ENCODE measurements around the gene CDH22. TPM values are rescaled to one million over a fixed set of nuclear protein-coding genes. Genes with fewer than 3 reads are reported as not detected.

The CDH22 gene
- total and polyA plus RNA-seq, 10 of the 15 experiments (the other 5 are each of a cell fraction or from before 2014, with no cell fraction given): not detected

DNA sequence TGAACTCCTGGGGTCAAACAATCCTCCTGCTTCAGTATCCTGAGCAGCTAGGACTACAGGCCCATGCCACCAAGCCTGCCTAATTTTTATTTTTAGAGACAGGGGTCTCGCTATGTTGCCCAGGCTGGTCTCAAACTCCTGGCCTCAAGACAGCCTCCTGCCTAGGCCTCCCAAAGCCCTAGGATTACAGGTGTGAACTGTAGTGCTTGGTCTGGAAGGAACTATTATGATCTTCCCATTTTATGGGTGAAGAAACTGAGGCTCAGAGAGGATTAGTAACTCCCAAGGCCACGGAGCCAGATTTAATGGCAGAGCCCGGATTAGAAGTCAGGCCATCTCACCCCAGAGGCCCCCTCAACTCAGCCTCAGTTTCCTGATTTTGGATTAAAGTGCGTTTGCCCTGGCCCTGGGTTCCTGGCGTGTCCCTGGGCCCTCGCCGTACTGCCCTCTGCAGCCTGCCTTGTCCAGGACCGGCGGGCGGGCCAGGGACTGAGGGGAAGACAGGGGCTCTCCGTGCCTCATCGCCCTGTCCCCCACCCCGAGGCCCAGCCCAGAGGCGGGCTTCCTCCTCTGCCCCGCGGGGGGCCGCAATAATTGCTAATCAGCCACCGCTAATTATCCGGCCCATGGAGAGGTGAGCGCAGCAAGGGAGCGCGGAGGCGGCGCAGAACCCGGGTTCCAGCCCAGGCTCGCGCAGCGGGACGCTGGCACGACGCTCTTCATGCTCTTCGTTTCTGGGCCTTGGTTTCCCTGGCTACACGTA lies 155.3 kb downstream of the CDH22 start:
- SMC1A ChIA-PET (ENCODE audit: uncharacterized antibody, unreplicated experiment): interaction anchor here (1.2 kb wide), 1 partner anchor 67 kb away, joined by 3 read pairs; no protein-coding TSS in a partner anchor
- 41% methylated on average over 33 of the region's 33 CpGs for WGBS (ENCODE audit: insufficient coverage, insufficient replicate concordance, low lambda C conversion rate, missing lambda C conversion rate)
- H2AFZ ChIP-seq (ENCODE audit: control insufficient read depth, low read depth, low read length): no peak overlapping the region
- POLR2A ChIA-PET: no interaction called here
- H3K4me1 ChIP-seq (ENCODE audit: control insufficient read depth, insufficient read depth, low read length): no peaks in the 10 kb centered on the region
- RAD21 ChIA-PET (ENCODE audit: unreplicated experiment): no interaction called here
- H3K4me2 ChIP-seq (ENCODE audit: control insufficient read depth, insufficient read depth): no peak overlapping the region
- H3K27ac ChIP-seq (ENCODE audit: control insufficient read depth, insufficient read depth): no peak overlapping the region
- no peaks in the 10 kb centered on the region for H3K79me2 ChIP-seq (ENCODE audit: control insufficient read depth, insufficient read depth, low read length)
- no peak overlapping the region for H3K9ac ChIP-seq (ENCODE audit: control insufficient read depth, insufficient read depth, low read length)
- intact Hi-C loops (cut with micrococcal nuclease; ENCODE audit: unreplicated experiment): no loop called here
- no peaks in the 10 kb centered on the region for H4K20me1 ChIP-seq (ENCODE audit: control insufficient read depth, insufficient read depth)
- CTCF ChIA-PET: interaction anchor here (0.8 to 1.7 kb wide), 6 partner anchors 20 to 131 kb away, joined by 3 to 8 read pairs (median 4); no protein-coding TSS in a partner anchor
- DNase-seq (ENCODE audit: low read depth, low spot score) (no peak), FAIRE-seq (no peak), ATAC-seq (no peak)
- H3K27me3 ChIP-seq (replicated peaks in 1 of 2; ENCODE audit: control insufficient read depth in 2 of 2, insufficient read depth in 2 of 2, low read length in 1 of 2): peaks cover 0 to 3% of the 10 kb centered on the region in 2 experiments; a peak in 2 of 4 replicates
- no TSS peak for BruUV-seq (replicated peaks)
- H3K9me3 ChIP-seq (replicated peaks; ENCODE audit: control insufficient read depth, insufficient read depth, low read length): no peaks in the 10 kb centered on the region
- no peak overlapping the region for H3K4me3 ChIP-seq
- no peaks in the 10 kb centered on the region for H3K36me3 ChIP-seq (ENCODE audit: control insufficient read depth in 2 of 2, insufficient read depth in 2 of 2, low read length in 1 of 2)
- TF ChIP-seq, protein P1, sequence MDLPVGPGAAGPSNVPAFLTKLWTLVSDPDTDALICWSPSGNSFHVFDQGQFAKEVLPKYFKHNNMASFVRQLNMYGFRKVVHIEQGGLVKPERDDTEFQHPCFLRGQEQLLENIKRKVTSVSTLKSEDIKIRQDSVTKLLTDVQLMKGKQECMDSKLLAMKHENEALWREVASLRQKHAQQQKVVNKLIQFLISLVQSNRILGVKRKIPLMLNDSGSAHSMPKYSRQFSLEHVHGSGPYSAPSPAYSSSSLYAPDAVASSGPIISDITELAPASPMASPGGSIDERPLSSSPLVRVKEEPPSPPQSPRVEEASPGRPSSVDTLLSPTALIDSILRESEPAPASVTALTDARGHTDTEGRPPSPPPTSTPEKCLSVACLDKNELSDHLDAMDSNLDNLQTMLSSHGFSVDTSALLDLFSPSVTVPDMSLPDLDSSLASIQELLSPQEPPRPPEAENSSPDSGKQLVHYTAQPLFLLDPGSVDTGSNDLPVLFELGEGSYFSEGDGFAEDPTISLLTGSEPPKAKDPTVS (IDR thresholded peaks at IDR 0.05; ENCODE audit: low read depth, low read length): no peak
- in situ Hi-C loops (cut with MboI): no loop called here

DNA sequence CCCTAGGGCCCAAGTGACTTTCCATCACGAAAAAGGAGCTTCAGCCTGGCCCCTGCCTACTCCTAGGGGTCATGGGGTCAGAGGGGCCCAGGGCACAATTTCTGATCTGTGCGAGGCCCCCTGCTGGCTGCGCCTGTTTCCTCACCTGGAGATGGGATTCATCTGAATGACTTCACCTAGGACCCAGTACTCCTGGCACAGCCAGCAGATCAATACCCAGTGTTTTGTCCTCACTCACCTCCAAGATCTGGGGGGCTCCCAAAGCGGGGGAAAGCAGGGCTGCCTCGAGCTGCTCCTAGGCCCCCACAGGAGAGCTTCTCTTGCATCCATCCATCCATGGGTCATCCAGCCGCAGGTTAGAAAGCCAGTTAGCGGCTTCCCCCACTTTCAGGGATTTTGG lies 156.4 kb downstream of the CDH22 start:
- no peak for FAIRE-seq
- H2AFZ ChIP-seq (ENCODE audit: control insufficient read depth, low read depth, low read length): no peak overlapping the region
- intact Hi-C loops (cut with micrococcal nuclease; ENCODE audit: unreplicated experiment) (no loop called here), in situ Hi-C loops (cut with MboI) (no loop called here)
- no peak overlapping the region for H3K4me2 ChIP-seq (ENCODE audit: control insufficient read depth, insufficient read depth)
- DNase-seq (ENCODE audit: low read depth, low spot score): no peak
- peak; percentile 80 for ATAC-seq
- ChIA-PET POLR2A (no interaction called here), CTCF (interaction anchor here (0.7 to 1.7 kb wide), 9 partner anchors 24 to 138 kb away, joined by 3 to 8 read pairs (median 4); no protein-coding TSS in a partner anchor), RAD21 (ENCODE audit: unreplicated experiment) (no interaction called here), SMC1A (ENCODE audit: uncharacterized antibody, unreplicated experiment) (no interaction called here)
- no peak overlapping the region for H3K4me3 ChIP-seq
- 34% methylated on average over 7 of the region's 7 CpGs for WGBS (ENCODE audit: insufficient coverage, insufficient replicate concordance, low lambda C conversion rate, missing lambda C conversion rate)
- H3K36me3 ChIP-seq (ENCODE audit: control insufficient read depth in 2 of 2, insufficient read depth in 2 of 2, low read length in 1 of 2): no peaks in the 10 kb centered on the region
- no peak overlapping the region for H3K9ac ChIP-seq (ENCODE audit: control insufficient read depth, insufficient read depth, low read length)
- H4K20me1 ChIP-seq (ENCODE audit: control insufficient read depth, insufficient read depth): no peaks in the 10 kb centered on the region
- H3K79me2 ChIP-seq (ENCODE audit: control insufficient read depth, insufficient read depth, low read length): no peaks in the 10 kb centered on the region
- TF ChIP-seq, protein P2, sequence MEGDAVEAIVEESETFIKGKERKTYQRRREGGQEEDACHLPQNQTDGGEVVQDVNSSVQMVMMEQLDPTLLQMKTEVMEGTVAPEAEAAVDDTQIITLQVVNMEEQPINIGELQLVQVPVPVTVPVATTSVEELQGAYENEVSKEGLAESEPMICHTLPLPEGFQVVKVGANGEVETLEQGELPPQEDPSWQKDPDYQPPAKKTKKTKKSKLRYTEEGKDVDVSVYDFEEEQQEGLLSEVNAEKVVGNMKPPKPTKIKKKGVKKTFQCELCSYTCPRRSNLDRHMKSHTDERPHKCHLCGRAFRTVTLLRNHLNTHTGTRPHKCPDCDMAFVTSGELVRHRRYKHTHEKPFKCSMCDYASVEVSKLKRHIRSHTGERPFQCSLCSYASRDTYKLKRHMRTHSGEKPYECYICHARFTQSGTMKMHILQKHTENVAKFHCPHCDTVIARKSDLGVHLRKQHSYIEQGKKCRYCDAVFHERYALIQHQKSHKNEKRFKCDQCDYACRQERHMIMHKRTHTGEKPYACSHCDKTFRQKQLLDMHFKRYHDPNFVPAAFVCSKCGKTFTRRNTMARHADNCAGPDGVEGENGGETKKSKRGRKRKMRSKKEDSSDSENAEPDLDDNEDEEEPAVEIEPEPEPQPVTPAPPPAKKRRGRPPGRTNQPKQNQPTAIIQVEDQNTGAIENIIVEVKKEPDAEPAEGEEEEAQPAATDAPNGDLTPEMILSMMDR (IDR thresholded peaks at IDR 0.05 in 2 of 3, conservative IDR thresholded peaks at IDR 0.05 in 1 of 3; ENCODE audit: control insufficient read depth in 2 of 3, extremely low read depth in 1 of 3, insufficient read depth in 1 of 3, low read depth in 3 of 3, low read length in 3 of 3): peak; percentile 46 to 64 (median 61)
- TF ChIP-seq JUNB (IDR thresholded peaks at IDR 0.05): no peak
- TF ChIP-seq RFX5 (IDR thresholded peaks at IDR 0.05; ENCODE audit: low read depth, low read length): no peak
- TF ChIP-seq HDAC2 (IDR thresholded peaks at IDR 0.05): no peak
- TF ChIP-seq NR2C1 (IDR thresholded peaks at IDR 0.05): peak; percentile 26; the same call in 1 of the 2 replicates
- no peak for TF ChIP-seq ASH2L (IDR thresholded peaks at IDR 0.05; ENCODE audit: borderline replicate concordance, low read depth)
- TF ChIP-seq RAD21 (IDR thresholded peaks at IDR 0.05; ENCODE audit: insufficient read depth, low read depth, low read length): 0 out of 2 replicates have a peak, but pooled peaks have one; percentile 30
- TF ChIP-seq NR2F1 (conservative IDR thresholded peaks at IDR 0.05): peak; percentile 87
- TF ChIP-seq, protein P3, sequence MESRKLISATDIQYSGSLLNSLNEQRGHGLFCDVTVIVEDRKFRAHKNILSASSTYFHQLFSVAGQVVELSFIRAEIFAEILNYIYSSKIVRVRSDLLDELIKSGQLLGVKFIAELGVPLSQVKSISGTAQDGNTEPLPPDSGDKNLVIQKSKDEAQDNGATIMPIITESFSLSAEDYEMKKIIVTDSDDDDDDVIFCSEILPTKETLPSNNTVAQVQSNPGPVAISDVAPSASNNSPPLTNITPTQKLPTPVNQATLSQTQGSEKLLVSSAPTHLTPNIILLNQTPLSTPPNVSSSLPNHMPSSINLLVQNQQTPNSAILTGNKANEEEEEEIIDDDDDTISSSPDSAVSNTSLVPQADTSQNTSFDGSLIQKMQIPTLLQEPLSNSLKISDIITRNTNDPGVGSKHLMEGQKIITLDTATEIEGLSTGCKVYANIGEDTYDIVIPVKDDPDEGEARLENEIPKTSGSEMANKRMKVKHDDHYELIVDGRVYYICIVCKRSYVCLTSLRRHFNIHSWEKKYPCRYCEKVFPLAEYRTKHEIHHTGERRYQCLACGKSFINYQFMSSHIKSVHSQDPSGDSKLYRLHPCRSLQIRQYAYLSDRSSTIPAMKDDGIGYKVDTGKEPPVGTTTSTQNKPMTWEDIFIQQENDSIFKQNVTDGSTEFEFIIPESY (IDR thresholded peaks at IDR 0.05): peak; percentile 93
- TF ChIP-seq SMC3 (IDR thresholded peaks at IDR 0.05; ENCODE audit: borderline replicate concordance, low read length): peak; percentile 47; the same call in 1 of the 2 replicates
- peaks cover 0 to 3% of the 10 kb centered on the region in 2 experiments; a peak in 2 of 4 replicates for H3K27me3 ChIP-seq (replicated peaks in 1 of 2; ENCODE audit: control insufficient read depth in 2 of 2, insufficient read depth in 2 of 2, low read length in 1 of 2)
- no TSS peak for BruUV-seq (replicated peaks)
- no peaks in the 10 kb centered on the region for H3K9me3 ChIP-seq (replicated peaks; ENCODE audit: control insufficient read depth, insufficient read depth, low read length)
- no peak overlapping the region for H3K27ac ChIP-seq (ENCODE audit: control insufficient read depth, insufficient read depth)
- H3K4me1 ChIP-seq (ENCODE audit: control insufficient read depth, insufficient read depth, low read length): no peaks in the 10 kb centered on the region

Data from GM12878 (cell line).